H1 (cell line): ENCODE measurements around the gene ZNF429. TPM values are rescaled to one million over a fixed set of nuclear protein-coding genes. Genes with fewer than 3 reads are reported as not detected.

ENCODE experiments used
- RAD21 ChIP-seq, 2 experiments: IDR thresholded peaks in 1 of 2; conservative IDR thresholded peaks in 1 of 2; 2 replicates each; pipeline ENCODE4 v1.6.1; 2011; ENCODE audit warnings: low read depth in 2 of 2, low read length in 2 of 2, improper control_type of control experiment in 1 of 2, inconsistent platforms in 1 of 2, mild to moderate bottlenecking in 1 of 2, moderate library complexity in 1 of 2
- SAP30 ChIP-seq: fragments of 300-600 bp; sonication (generic); IDR thresholded peaks from 2 replicates; pipeline ENCODE4 v1.7.1; 2012; ENCODE audit warnings: low read length, moderate library complexity, mild to moderate bottlenecking, inconsistent platforms; ENCODE audit not compliant: insufficient read depth, insufficient replicate concordance
- YY1 ChIP-seq: IDR thresholded peaks from 2 replicates; pipeline ENCODE4 v1.6.1; 2011; ENCODE audit warnings: low read depth, mild to moderate bottlenecking, low read length
- polyA plus RNA-seq, 7 experiments: library from polyadenylated mRNA; depleted of rRNA in 3 of 7; stranded (reverse) in 5 of 7; unstranded in 2 of 7; fragments of >200 nt in 5 of 7; fragments of 200-250 nt in 2 of 7; gene quantifications; 1 replicate in 5 of 7; 2 replicates in 1 of 7; 4 replicates in 1 of 7; pipeline versions ENCODE4 v1.2.1 to v1.2.3, GENCODE V29; 2011 to 2013; ENCODE audit warnings: missing spikeins in 2 of 7, mixed read lengths in 2 of 7
- total RNA-seq: library from RNA; stranded (reverse); fragmentation: NEBNext Ultra II Directional; extraction: Animal tissue kit (Norgen Biotek cat#: 25700); gene quantifications from 2 replicates; pipeline ENCODE4 v1.2.1, GENCODE V29; 2021

The ZNF429 gene
- total and polyA plus RNA-seq, 2 of the 8 experiments (the other 6 are each of a cell fraction or from before 2014, with no cell fraction given), result 10.9 to 15.0 TPM

DNA sequence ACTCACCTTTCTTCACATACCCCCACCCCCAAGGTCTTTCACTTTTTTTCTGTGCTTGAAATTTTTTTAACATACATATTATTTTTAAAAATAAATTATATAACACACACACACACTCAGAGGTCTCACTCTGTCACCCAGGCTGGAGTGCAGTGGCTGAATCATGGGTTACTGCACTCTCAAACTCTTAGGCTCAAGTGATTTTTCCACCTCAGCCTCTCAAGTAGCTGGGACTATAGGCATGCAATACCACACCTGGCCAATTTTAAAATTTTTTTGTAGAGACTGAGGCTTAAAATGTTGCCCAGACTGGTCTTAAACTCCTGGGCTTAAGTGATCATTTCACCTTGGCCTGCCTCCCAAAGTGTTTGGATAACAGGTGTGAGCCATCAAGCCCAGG lies 32.9 kb upstream of the ZNF429 start (continued):
- TF ChIP-seq SAP30 (no peak), RAD21 (IDR thresholded peaks at IDR 0.05 in 1 of 2, conservative IDR thresholded peaks at IDR 0.05 in 1 of 2; ENCODE audit: low read depth in 2 of 2, low read length in 2 of 2) (no peak), YY1 (no peak)
